T-helper 1 cell treated with Interleukin-12 subunit alpha and Interleukin-12 subunit beta and Interleukin-4 antibody, amounts not matched to agents 30 ng/mL and 1 ng/mL, for 36 hours (primary cell): ENCODE results near the gene HINT2. TPM values are rescaled to one million over a fixed set of nuclear protein-coding genes. Genes with fewer than 3 reads are reported as not detected.

Source experiments
- intact Hi-C: fragments of 100-400 bp; cut with micrococcal nuclease; formaldehyde crosslinking; loops from one replicate; pipeline ENCODE4 v1.15.1; 2024
- total RNA-seq: library from RNA; stranded (reverse); gene quantifications from 2 replicates; pipeline ENCODE4 v1.2.3, GENCODE V29; 2022

The HINT2 gene
- total RNA-seq, 1 donor from 2014 or later, result 51.0 TPM

GRCh38 chr9:35841645-35841900 is 26.7 kb upstream of the HINT2 start:
- intact Hi-C loops, result no loop called here

- intact Hi-C loops, result no loop called here
Observed at GRCh38 chr9:35840881-35841644, 26.2 kb upstream of the HINT2 start.

DNA sequence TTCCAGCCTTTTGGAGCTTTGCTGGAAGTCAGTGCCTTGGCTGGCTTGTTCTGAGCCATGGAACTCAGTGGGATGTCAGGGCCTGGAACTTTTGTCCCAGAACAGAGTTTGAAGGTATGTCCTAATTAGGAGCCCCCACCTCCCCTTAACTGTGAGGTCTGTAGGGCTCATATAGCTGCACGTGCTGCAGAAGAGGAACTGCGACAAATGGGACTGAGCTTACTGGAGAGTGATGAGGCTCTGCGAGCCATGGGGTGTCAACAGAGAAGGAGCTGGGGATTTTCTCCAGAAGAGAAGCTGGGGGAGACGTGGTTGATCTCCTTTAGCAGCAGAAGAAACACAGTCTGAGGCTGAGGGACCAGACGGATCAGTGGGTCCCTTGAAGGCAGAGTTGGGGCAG is 25.1 kb upstream of the HINT2 start:
- intact Hi-C loops, result no loop called here

- intact Hi-C loops, result no loop called here
Observed at GRCh38 chr9:35836595-35836994, 21.8 kb upstream of the HINT2 start.

DNA sequence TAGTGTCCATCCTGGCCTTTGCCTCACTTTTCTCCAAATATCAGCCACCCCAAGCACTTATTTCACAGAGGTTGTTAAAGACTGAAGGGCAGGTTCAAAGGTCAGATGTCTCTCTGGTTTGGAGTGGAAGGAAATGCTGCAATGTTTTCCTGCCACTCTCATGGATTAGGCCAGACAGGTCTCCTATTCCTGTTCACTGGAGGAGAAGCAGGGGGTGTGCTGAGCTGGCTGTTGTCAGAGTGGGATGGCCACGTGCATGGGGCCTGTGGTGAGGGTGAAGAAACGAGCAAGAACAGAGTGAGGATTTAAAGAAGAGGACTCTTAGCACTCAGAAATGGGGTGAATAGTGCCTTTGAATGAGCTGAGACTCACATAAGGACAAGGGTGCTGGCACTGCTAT is 20.9 kb upstream of the HINT2 start:
- intact Hi-C loops, result no loop called here

DNA sequence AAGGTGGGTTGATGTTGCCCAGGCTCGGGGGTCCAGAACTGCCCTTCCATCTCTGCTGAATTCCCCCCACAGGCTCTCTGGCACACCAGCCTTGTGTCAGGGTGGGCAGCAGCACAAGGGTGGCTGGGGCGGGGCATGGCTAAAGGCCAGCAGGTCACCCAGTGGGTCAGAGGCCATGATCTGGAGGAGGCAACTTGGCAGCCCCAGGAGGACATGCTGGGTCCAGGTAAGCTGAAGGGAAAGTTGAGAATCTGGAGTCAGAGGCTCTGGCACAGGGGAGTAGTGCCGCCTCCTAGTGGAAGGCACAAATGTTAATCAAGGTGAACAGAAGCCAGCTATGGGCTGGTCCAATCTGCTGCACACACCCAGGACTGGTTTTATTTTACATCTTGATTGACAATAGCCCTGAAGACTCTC is 20.4 kb upstream of the HINT2 start:
- intact Hi-C loops, result no loop called here

GRCh38 chr9:35834260-35835215 is 19.7 kb upstream of the HINT2 start:
- intact Hi-C loops, result no loop called here

DNA sequence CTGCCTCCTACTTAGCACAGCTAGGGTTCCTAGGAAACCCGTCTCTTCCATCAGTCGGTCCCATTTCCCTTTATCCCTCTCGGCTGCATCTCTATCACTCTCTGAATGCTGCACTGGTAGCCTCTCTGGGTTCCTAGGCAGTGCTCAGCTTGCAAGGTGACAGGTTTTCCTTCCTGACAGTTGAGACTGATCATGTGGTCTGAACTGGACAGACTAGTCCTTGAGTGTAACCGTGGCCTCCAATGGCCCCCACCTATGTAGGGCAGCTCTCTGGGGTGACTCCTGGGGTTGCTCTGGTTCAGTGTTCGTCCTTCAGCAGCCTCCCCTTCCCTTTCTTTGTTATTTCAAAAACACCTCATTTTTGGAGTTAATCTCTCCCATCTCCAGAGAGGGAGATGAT is 18.0 kb upstream of the HINT2 start:
- intact Hi-C loops, result no loop called here

DNA sequence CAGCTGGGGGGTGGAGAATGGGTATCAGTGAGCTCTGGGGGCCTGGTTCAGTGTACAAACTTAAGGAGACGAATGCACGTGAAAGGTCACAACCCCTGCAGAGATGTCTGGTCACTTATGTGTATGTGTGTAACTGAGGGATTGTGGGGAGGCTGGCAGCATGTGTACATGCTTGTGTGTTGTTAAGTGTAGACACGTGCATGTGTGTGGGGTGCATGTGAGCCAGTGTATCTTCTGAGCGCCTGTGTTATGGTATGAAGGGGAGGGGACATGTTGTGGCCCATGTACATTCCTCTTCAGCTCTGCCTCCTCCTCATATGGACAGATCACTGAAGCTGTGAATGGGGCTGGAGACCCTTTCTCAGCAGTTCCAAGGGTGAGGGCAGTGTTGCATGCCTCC is 16.2 kb upstream of the HINT2 start:
- intact Hi-C loops, result no loop called here

GRCh38 chr9:35829764-35830096 is 14.9 kb upstream of the HINT2 start:
- intact Hi-C loops, result loop anchor here (1.0 to 10.0 kb wide), 11 partner anchors 14 to 1782 kb away; partner anchors contain the start of genes ATOSB, CCDC107, DNAJB5 and GBA2

GRCh38 chr9:35829084-35829763 is 14.4 kb upstream of the HINT2 start, which contains the start of gene TMEM8B:
Gene TMEM8B, plus strand, starts transcription at chr9:35829228. Its CDS starts 220 bp downstream, at chr9:35829448.
- intact Hi-C loops, result loop anchor here (1.0 to 10.0 kb wide), 11 partner anchors 14 to 1782 kb away; partner anchors contain the start of genes ATOSB, CCDC107, DNAJB5 and GBA2

DNA sequence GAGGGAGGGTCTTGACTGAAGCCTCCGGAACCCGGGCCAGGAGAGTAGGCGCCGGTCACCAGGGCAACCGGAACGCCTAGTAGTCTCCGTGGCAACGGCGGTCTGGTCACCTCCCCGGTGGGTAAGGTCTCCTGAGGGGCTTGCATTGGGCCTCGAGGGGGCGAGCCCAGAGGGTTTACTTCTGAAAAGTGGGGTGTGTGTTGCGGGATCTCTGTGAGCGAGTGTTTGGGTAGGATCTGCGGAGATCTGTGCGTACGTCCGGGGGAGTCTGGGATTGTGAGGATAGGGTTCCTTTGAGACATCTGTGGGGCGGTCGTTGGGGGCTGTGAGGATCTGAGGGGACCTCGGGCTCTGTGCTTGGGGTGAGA is 13.9 kb upstream of the HINT2 start, which contains the start of gene FAM221B:
TSS of gene FAM221B (minus strand) at position 17 of the 368 bp plus-strand sequence. CDS start 2,571 bp downstream, outside the sequence.
- intact Hi-C loops, result loop anchor here (1.0 to 10.0 kb wide), 11 partner anchors 13 to 1781 kb away; partner anchors contain the start of genes ATOSB, CCDC107, DNAJB5 and GBA2

DNA sequence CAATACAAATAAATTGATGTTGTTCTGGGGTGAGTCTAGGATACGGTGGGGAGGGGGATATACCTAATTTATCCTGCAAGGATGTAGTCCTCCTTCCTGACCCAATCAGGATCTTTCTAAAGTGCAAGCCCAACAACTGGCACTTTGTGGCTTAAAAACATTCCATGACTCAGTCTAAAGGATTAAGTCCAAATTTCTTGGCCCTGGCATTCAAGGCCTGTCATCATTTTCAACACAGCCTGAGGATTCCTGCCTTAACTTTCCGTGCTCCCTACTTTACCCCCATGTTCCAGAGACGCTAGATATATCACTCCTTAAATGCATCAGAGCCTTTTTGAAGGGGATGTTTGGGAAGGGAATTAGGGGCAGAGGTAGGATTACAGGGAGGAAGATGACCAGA is 12.6 kb upstream of the HINT2 start:
- intact Hi-C loops, result loop anchor here (5.0 to 10.0 kb wide), 6 partner anchors 210 to 1780 kb away; partner anchors contain the start of genes ATOSB, DNAJB5, GNE and KIF24

- intact Hi-C loops, result loop anchor here (1.0 to 10.0 kb wide), 9 partner anchors 36 to 1779 kb away; partner anchors contain the start of genes ATOSB, DNAJB5, GNE and KIF24
Observed at GRCh38 chr9:35826071-35826701, 11.3 kb upstream of the HINT2 start.

DNA sequence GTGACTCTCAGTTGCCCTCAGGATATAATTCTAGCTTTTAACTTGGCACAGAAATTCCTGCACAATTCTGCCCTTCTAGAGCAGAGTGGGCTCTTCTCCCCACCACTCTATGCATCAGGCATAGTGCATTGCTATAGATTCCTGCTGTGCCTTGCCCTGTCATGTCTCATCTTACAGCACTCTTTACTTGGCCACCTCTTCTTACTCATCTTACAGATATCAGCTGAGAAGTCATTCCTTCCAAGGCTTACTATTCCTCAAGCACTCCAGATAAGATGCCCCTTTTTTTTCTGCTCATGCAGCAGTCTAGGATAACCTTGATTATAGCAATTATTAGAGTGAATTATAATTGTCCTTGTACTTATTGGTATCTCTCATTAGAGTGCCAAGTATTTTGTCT is 8.1 kb upstream of the HINT2 start:
- intact Hi-C loops, result loop anchor here (10.0 kb wide), 1 partner anchor 1498 kb away; the partner anchor contains the start of genes KIF24 and NUDT2

DNA sequence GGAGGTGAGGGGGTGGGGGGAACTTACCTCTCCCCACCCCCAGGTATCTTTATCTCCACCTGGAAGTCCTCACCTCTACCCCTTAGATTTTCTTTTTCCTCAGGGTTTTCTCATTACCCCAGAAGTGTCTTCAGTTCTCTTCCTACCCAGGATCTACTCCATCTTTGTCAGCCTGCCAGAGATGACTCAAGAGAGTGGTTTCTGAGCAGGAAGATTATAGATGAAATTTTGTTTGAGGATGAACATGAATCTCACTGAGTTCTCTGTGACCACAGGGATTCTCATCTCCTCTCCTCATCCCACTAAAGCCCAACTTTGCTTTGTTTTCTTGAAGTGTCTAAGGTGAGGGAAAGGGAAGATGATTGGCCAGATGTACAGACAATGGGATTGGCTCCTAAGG is 5.2 kb upstream of the HINT2 start:
- intact Hi-C loops, result loop anchor here (10.0 kb wide), 1 partner anchor 1495 kb away; the partner anchor contains the start of genes KIF24 and NUDT2

DNA sequence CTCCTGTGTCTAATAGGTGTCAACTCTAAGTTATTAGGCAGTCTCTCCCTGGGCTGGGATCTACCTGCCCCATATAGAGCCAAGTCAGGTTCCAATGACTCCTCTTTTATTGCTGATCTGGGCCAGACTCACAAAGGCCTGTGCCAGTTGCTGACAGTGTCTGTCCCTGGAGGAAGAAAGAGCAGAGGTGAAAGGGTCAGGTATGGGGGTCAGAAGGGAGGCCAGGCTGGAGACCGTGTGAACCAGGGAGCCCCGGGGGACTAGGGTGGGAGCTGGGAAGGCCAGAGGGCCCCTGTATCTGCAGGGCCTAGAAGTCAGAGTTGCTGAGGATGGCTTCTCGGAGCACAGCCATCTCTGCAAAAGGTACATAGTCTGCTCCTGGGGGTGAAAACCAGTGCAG is 3.5 kb upstream of the HINT2 start:
- intact Hi-C loops, result loop anchor here (10.0 kb wide), 5 partner anchors 744 to 2004 kb away; partner anchors contain the start of genes DNAI1, FAM219A, FANCG and MELK

- intact Hi-C loops, result loop anchor here (10.0 kb wide), 5 partner anchors 742 to 2002 kb away; partner anchors contain the start of genes DNAI1, FAM219A, FANCG and MELK
Observed at GRCh38 chr9:35816708-35817107, 1.9 kb upstream of the HINT2 start.

DNA sequence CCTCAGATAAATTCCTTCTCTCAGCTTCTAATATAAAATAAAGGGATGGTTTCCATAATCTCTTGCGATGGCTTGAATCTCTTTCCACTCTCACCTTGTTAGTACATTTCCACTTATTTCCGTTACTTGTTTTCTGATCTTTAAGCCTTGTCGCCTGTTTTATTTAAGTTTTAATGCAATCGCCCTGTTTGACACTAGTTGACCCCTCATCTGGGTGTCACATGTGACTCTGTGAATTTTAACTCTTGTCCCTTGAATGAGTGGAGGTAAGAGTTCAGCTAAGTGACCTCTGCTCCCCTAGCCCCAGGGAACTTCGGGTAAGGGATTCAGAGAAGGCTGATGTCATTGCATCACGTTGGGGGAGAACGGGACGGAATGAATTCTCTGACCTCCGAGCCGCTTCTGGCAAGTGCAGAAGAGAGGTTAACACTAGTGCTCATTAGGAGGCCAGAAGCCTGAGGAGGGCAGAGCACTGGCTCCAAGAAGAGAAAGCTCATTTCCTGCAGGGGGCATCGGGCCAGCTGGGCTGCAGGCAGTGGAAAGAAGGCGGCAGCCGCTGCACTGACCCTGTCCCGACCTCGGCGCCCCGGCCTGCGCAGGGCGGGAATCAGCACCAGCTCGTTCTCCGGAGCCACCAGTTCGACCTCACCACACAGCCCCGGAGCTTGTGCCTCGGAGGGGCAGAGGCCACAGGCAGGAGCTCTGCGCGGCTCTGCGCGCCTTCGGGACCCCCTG is 569 bp downstream of the HINT2 start:
- intact Hi-C loops, result loop anchor here (5.0 to 10.0 kb wide), 6 partner anchors 673 to 1999 kb away; partner anchors contain the start of genes DNAI1, FAM219A, FANCG and MELK
